HepG2 (cell line): ENCODE results near the gene ERO1A.
"Not testable (repeated sequence)": the region's sequence is repeated elsewhere in the genome, so short reads cannot be mapped to it uniquely, and the experiment has no call there.

Experiments
- FOXP1 ChIP-seq, 2 experiments: fragments of 450-650 bp in 1 of 2; IDR thresholded peaks; 2 replicates each; pipeline ENCODE4 v1.6.1; 2017 to 2018; ENCODE audit warnings: antibody characterized with exemption in 1 of 2
- GABPA ChIP-seq, 2 experiments: IDR thresholded peaks; 2 replicates each; pipeline ENCODE4 v1.6.1; 2011 to 2016; ENCODE audit warnings: low read depth in 2 of 2, low read length in 1 of 2, missing biosample characterization in 1 of 2, missing genetic modification characterization in 1 of 2
- HNRNPK ChIP-seq: fragments of 200-400 bp; formaldehyde crosslinking; IDR thresholded peaks from 2 replicates; pipeline ENCODE4 v1.6.1; 2018; ENCODE audit warnings: low read length, low read depth, moderate library complexity, mild to moderate bottlenecking; ENCODE audit not compliant: poor library complexity, severe bottlenecking
- POLR2A ChIP-seq, 2 experiments: IDR thresholded peaks; 2 replicates each; pipeline ENCODE4 v1.6.1; 2011; ENCODE audit warnings: low read depth in 2 of 2, low read length in 2 of 2, mild to moderate bottlenecking in 1 of 2, moderate library complexity in 1 of 2; ENCODE audit not compliant: insufficient read depth in 1 of 2
- RFX5 ChIP-seq: IDR thresholded peaks from 2 replicates; pipeline ENCODE4 v1.6.1; 2011; ENCODE audit warnings: low read depth, low read length, improper control_type of control experiment
- ZNF138 ChIP-seq: sonication (generic); formaldehyde crosslinking; IDR thresholded peaks from 2 replicates; pipeline ENCODE4 v1.5.0; 2020; ENCODE audit warnings: mild to moderate bottlenecking, low read depth, missing genetic modification reagents

GRCh38 chr14:52727509-52727908 lies 32.2 kb upstream of the ERO1A start:
- TF ChIP-seq HNRNPK; RFX5; ZNF138 (CRISPR knock-in tag); POLR2A (IDR thresholded peaks at IDR 0.05; ENCODE audit: insufficient read depth in 1 of 2, low read depth in 2 of 2, low read length in 2 of 2); FOXP1 (IDR thresholded peaks at IDR 0.05); FOXP1 (CRISPR knock-in tag; IDR thresholded peaks at IDR 0.05); GABPA (IDR thresholded peaks at IDR 0.05; ENCODE audit: low read depth, low read length); GABPA (CRISPR knock-in tag; IDR thresholded peaks at IDR 0.05; ENCODE audit: low read depth): not testable (repeated sequence)
